NB4 (cell line): Measurements from ENCODE around the gene RASAL2.

Experiments used
- MYC ChIP-seq: IDR thresholded peaks from 2 replicates; pipeline ENCODE4 v1.6.1; 2011; ENCODE audit warnings: low read depth, low read length
- POLR2A ChIP-seq: IDR thresholded peaks from 2 replicates; pipeline ENCODE4 v1.6.1; 2011; ENCODE audit warnings: mild to moderate bottlenecking; ENCODE audit not compliant: insufficient read length; ENCODE audit errors: extremely low read depth
- TF ChIP-seq, protein P1 (sequence below): IDR thresholded peaks from 2 replicates; pipeline ENCODE4 v1.6.1; 2011; ENCODE audit warnings: low read depth, low read length
- TF ChIP-seq, protein P2 (sequence below): IDR thresholded peaks from one replicate; pipeline ENCODE4 v1.5.1; 2012; ENCODE audit warnings: low read depth, low read length

- no peak for TF ChIP-seq MYC
- TF ChIP-seq, protein P1, sequence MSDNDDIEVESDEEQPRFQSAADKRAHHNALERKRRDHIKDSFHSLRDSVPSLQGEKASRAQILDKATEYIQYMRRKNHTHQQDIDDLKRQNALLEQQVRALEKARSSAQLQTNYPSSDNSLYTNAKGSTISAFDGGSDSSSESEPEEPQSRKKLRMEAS: no peak
- TF ChIP-seq POLR2A: no peak
- TF ChIP-seq, protein P2, sequence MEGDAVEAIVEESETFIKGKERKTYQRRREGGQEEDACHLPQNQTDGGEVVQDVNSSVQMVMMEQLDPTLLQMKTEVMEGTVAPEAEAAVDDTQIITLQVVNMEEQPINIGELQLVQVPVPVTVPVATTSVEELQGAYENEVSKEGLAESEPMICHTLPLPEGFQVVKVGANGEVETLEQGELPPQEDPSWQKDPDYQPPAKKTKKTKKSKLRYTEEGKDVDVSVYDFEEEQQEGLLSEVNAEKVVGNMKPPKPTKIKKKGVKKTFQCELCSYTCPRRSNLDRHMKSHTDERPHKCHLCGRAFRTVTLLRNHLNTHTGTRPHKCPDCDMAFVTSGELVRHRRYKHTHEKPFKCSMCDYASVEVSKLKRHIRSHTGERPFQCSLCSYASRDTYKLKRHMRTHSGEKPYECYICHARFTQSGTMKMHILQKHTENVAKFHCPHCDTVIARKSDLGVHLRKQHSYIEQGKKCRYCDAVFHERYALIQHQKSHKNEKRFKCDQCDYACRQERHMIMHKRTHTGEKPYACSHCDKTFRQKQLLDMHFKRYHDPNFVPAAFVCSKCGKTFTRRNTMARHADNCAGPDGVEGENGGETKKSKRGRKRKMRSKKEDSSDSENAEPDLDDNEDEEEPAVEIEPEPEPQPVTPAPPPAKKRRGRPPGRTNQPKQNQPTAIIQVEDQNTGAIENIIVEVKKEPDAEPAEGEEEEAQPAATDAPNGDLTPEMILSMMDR: no peak
Measured at GRCh38 chr1:178364782-178365181, 270.9 kb downstream of the RASAL2 start.
